Activated naive CD8-positive, alpha-beta T cell treated with anti-CD3 and anti-CD28 coated beads, Interleukin-2, amount 50 U/mL, for 24 hours (primary cell): ENCODE data around the gene GRID1.

ENCODE experiments used
- ATAC-seq: fragments of 150-1000 bp; cut with Tn5 transposase; one replicate; pipeline ENCODE4 v1.10.0; 2021
- DNase-seq: peaks from one replicate; pipeline ENCODE4 v3.0.0; 2021
- H3K27ac Mint-ChIP-seq: one replicate; pipeline ENCODE4 v1.8.0; 2021; ENCODE audit warnings: mild to moderate bottlenecking, mixed read lengths
- H3K27me3 Mint-ChIP-seq: one replicate; pipeline ENCODE4 v1.8.0; 2021; ENCODE audit warnings: mixed read lengths
- H3K36me3 Mint-ChIP-seq: one replicate; pipeline ENCODE4 v1.8.0; 2021; ENCODE audit warnings: low read depth, mixed read lengths
- H3K4me1 Mint-ChIP-seq: one replicate; pipeline ENCODE4 v1.8.0; 2021; ENCODE audit warnings: mixed read lengths
- H3K4me3 Mint-ChIP-seq: one replicate; pipeline ENCODE4 v1.8.0; 2021; ENCODE audit warnings: mild to moderate bottlenecking, moderate library complexity, mixed read lengths
- H3K9me3 Mint-ChIP-seq: one replicate; pipeline ENCODE4 v1.8.0; 2021; ENCODE audit warnings: mixed read lengths

The GRID1 gene

GRCh38 chr10:85666102-85666501 lies 700.5 kb downstream of the GRID1 start:
- H3K4me1 Mint-ChIP-seq: no peaks in the 10 kb centered on the region
- H3K36me3 Mint-ChIP-seq: no peaks in the 10 kb centered on the region
- H3K4me3 Mint-ChIP-seq: no peak overlapping the region
- ATAC-seq (no peak), DNase-seq (no peak)
- no peaks in the 10 kb centered on the region for H3K9me3 Mint-ChIP-seq
- H3K27ac Mint-ChIP-seq: no peak overlapping the region
- H3K27me3 Mint-ChIP-seq: peaks cover 2% of the 10 kb centered on the region

- H3K9me3 Mint-ChIP-seq: no peaks in the 10 kb centered on the region
- no peaks in the 10 kb centered on the region for H3K27me3 Mint-ChIP-seq
- no peak overlapping the region for H3K27ac Mint-ChIP-seq
- ATAC-seq (no peak), DNase-seq (no peak)
- H3K4me3 Mint-ChIP-seq: no peak overlapping the region
- H3K4me1 Mint-ChIP-seq: no peaks in the 10 kb centered on the region
- no peaks in the 10 kb centered on the region for H3K36me3 Mint-ChIP-seq
Measured at GRCh38 chr10:85665681-85666080, 700.9 kb downstream of the GRID1 start.

GRCh38 chr10:85665078-85665477 lies 701.5 kb downstream of the GRID1 start:
- ATAC-seq (no peak), DNase-seq (no peak)
- no peak overlapping the region for H3K4me3 Mint-ChIP-seq
- H3K36me3 Mint-ChIP-seq: no peaks in the 10 kb centered on the region
- H3K9me3 Mint-ChIP-seq: no peaks in the 10 kb centered on the region
- H3K27ac Mint-ChIP-seq: no peak overlapping the region
- no peaks in the 10 kb centered on the region for H3K4me1 Mint-ChIP-seq
- no peaks in the 10 kb centered on the region for H3K27me3 Mint-ChIP-seq

GRCh38 chr10:85661123-85661522 lies 705.5 kb downstream of the GRID1 start:
- no peaks in the 10 kb centered on the region for H3K9me3 Mint-ChIP-seq
- peaks cover 4% of the 10 kb centered on the region for H3K27me3 Mint-ChIP-seq

GRCh38 chr10:85659331-85659730 lies 707.3 kb downstream of the GRID1 start:
- no peaks in the 10 kb centered on the region for H3K4me1 Mint-ChIP-seq
- H3K27me3 Mint-ChIP-seq: peaks cover 4% of the 10 kb centered on the region
- ATAC-seq: no peak
- H3K27ac Mint-ChIP-seq: no peak overlapping the region
- DNase-seq: no peak
- no peaks in the 10 kb centered on the region for H3K9me3 Mint-ChIP-seq
- no peak overlapping the region for H3K4me3 Mint-ChIP-seq
- H3K36me3 Mint-ChIP-seq: no peaks in the 10 kb centered on the region

More at GRCh38 chr10:85661123-85661522, 705.5 kb downstream of the GRID1 start:
- DNase-seq (no peak), ATAC-seq (no peak)
- Mint-ChIP-seq H3K4me3 (no peak overlapping the region), H3K36me3 (no peaks in the 10 kb centered on the region), H3K4me1 (no peaks in the 10 kb centered on the region), H3K27ac (no peak overlapping the region)

- Mint-ChIP-seq H3K4me3 (no peak overlapping the region), H3K9me3 (no peaks in the 10 kb centered on the region), H3K36me3 (no peaks in the 10 kb centered on the region), H3K27ac (no peak overlapping the region), H3K27me3 (peaks cover 4% of the 10 kb centered on the region), H3K4me1 (no peaks in the 10 kb centered on the region)
- DNase-seq (no peak), ATAC-seq (no peak)
Measured at GRCh38 chr10:85658518-85658917, 708.1 kb downstream of the GRID1 start.

- ATAC-seq (no peak), DNase-seq (no peak)
- Mint-ChIP-seq H3K36me3 (no peaks in the 10 kb centered on the region), H3K27me3 (peaks cover 4% of the 10 kb centered on the region), H3K27ac (no peak overlapping the region), H3K9me3 (no peaks in the 10 kb centered on the region), H3K4me1 (no peaks in the 10 kb centered on the region), H3K4me3 (no peak overlapping the region)
Measured at GRCh38 chr10:85657476-85658113, 709.0 kb downstream of the GRID1 start.

GRCh38 chr10:85655411-85655810 lies 711.2 kb downstream of the GRID1 start:
- H3K4me1 Mint-ChIP-seq: no peaks in the 10 kb centered on the region
- H3K9me3 Mint-ChIP-seq: no peaks in the 10 kb centered on the region
- no peak overlapping the region for H3K4me3 Mint-ChIP-seq
- H3K36me3 Mint-ChIP-seq: no peaks in the 10 kb centered on the region
- peaks cover 4% of the 10 kb centered on the region for H3K27me3 Mint-ChIP-seq
- no peak for DNase-seq
- H3K27ac Mint-ChIP-seq: no peak overlapping the region
- ATAC-seq: no peak

- no peak for DNase-seq
- Mint-ChIP-seq H3K27ac (no peak overlapping the region), H3K4me3 (no peak overlapping the region), H3K36me3 (no peaks in the 10 kb centered on the region), H3K4me1 (no peaks in the 10 kb centered on the region), H3K9me3 (no peaks in the 10 kb centered on the region), H3K27me3 (no peaks in the 10 kb centered on the region)
- ATAC-seq: no peak
Measured at GRCh38 chr10:85651497-85651882, 715.1 kb downstream of the GRID1 start.

GRCh38 chr10:85650791-85651496 lies 715.7 kb downstream of the GRID1 start:
- DNase-seq (no peak), ATAC-seq (no peak)
- Mint-ChIP-seq H3K36me3 (no peaks in the 10 kb centered on the region), H3K4me3 (no peak overlapping the region), H3K9me3 (no peaks in the 10 kb centered on the region), H3K27ac (no peak overlapping the region), H3K27me3 (no peaks in the 10 kb centered on the region), H3K4me1 (no peaks in the 10 kb centered on the region)

GRCh38 chr10:85649461-85649860 lies 717.1 kb downstream of the GRID1 start:
- Mint-ChIP-seq H3K4me3 (no peak overlapping the region), H3K36me3 (no peaks in the 10 kb centered on the region), H3K4me1 (no peaks in the 10 kb centered on the region), H3K9me3 (no peaks in the 10 kb centered on the region), H3K27ac (no peak overlapping the region), H3K27me3 (no peaks in the 10 kb centered on the region)
- DNase-seq: no peak
- no peak for ATAC-seq

- H3K36me3 Mint-ChIP-seq: no peaks in the 10 kb centered on the region
- H3K4me1 Mint-ChIP-seq: no peaks in the 10 kb centered on the region
- H3K9me3 Mint-ChIP-seq: no peaks in the 10 kb centered on the region
- H3K27me3 Mint-ChIP-seq: no peaks in the 10 kb centered on the region
- H3K27ac Mint-ChIP-seq: no peak overlapping the region
- ATAC-seq: no peak
- H3K4me3 Mint-ChIP-seq: no peak overlapping the region
- DNase-seq: no peak
Measured at GRCh38 chr10:85648279-85648754, 718.3 kb downstream of the GRID1 start.

- no peaks in the 10 kb centered on the region for H3K9me3 Mint-ChIP-seq
- no peak for DNase-seq
- no peaks in the 10 kb centered on the region for H3K4me1 Mint-ChIP-seq
Measured at GRCh38 chr10:85647741-85648140, 718.9 kb downstream of the GRID1 start.

GRCh38 chr10:85645926-85646711 lies 720.5 kb downstream of the GRID1 start:
- no peak for DNase-seq
- Mint-ChIP-seq H3K9me3 (no peaks in the 10 kb centered on the region), H3K4me3 (no peak overlapping the region), H3K4me1 (no peaks in the 10 kb centered on the region), H3K36me3 (no peaks in the 10 kb centered on the region), H3K27me3 (no peaks in the 10 kb centered on the region), H3K27ac (no peak overlapping the region)
- no peak for ATAC-seq

More at GRCh38 chr10:85647741-85648140, 718.9 kb downstream of the GRID1 start:
- H3K4me3 Mint-ChIP-seq: no peak overlapping the region
- no peak for ATAC-seq
- no peaks in the 10 kb centered on the region for H3K27me3 Mint-ChIP-seq
- no peak overlapping the region for H3K27ac Mint-ChIP-seq
- H3K36me3 Mint-ChIP-seq: no peaks in the 10 kb centered on the region

- Mint-ChIP-seq H3K36me3 (no peaks in the 10 kb centered on the region), H3K27me3 (no peaks in the 10 kb centered on the region), H3K27ac (no peak overlapping the region), H3K4me1 (no peaks in the 10 kb centered on the region), H3K9me3 (no peaks in the 10 kb centered on the region), H3K4me3 (no peak overlapping the region)
- DNase-seq (no peak), ATAC-seq (no peak)
Measured at GRCh38 chr10:85645053-85645452, 721.5 kb downstream of the GRID1 start.
